Breast epithelium (tissue), 3 donors: ENCODE results near the gene HEPACAM2.
A peak's percentile ranks its signal among the peaks of the same experiment; 100 is the strongest.

Source experiments
- CTCF ChIP-seq, 3 donors: fragments of 450-650 bp; IDR thresholded peaks; one replicate each; pipeline ENCODE4 v1.5.1; 2016 to 2017; ENCODE audit warnings: antibody characterized with exemption in 3 of 3, mild to moderate bottlenecking in 3 of 3, moderate library complexity in 3 of 3
- POLR2A ChIP-seq: fragments of 450-650 bp; IDR thresholded peaks from one replicate; pipeline ENCODE4 v1.6.1; 2016; ENCODE audit warnings: antibody characterized with exemption, mild to moderate bottlenecking, moderate library complexity
- POLR2AphosphoS5 ChIP-seq, 3 donors: sonication (generic); formaldehyde crosslinking; IDR thresholded peaks; one replicate each; pipeline ENCODE4 v1.6.1; 2017; ENCODE audit warnings: antibody characterized with exemption in 3 of 3

- TF ChIP-seq CTCF (IDR thresholded peaks at IDR 0.05): peak; percentile 64 to 71 (median 68)
- TF ChIP-seq POLR2A: no peak
- no peak for TF ChIP-seq POLR2AphosphoS5 (IDR thresholded peaks at IDR 0.05)
These were observed 2.0 kb upstream of the HEPACAM2 start for GRCh38 chr7:93228302-93228701.
